K562 (cell line): ENCODE measurements around the gene EEF2K. TPM values are rescaled to one million over a fixed set of nuclear protein-coding genes. Genes with fewer than 3 reads are reported as not detected.

Experiments used
- ATAC-seq: fragments of 200-7000 bp; cut with Tn5 transposase; 3 replicates; pipeline ENCODE4 v1.9.1; 2020; ENCODE audit warnings: moderate library complexity
- BruUV-seq: library from RNA; stranded (reverse); fragments of 400-500 nt; replicated peaks from 2 replicates; lab custom pipeline; 2021; lab: Mats Ljungman, UMichigan
- CTCF ChIA-PET: fragments of 300-600 bp; formaldehyde crosslinking; extraction: SDS; loops from one replicate; lab custom pipeline; 2021; ENCODE audit warnings: low intra/inter-chr PET ratio; lab: Yijun Ruan, JAX
- POLR2A ChIA-PET: fragments of 300-600, 350-650 bp; sonication (Branson Sonifier 250); formaldehyde crosslinking; extraction: SDS; loops from one replicate; lab custom pipeline; 2021; ENCODE audit warnings: antibody characterized with exemption, inconsistent platforms; lab: Yijun Ruan, JAX
- DNase-seq, 4 experiments: peaks; one replicate each; pipeline versions ENCODE4 v3.0.0 to v3.0.0-alpha.2; 2011 to 2018; ENCODE audit warnings: low spot score in 3 of 4, mixed read lengths in 3 of 4; ENCODE audit errors: extremely low read depth in 1 of 4
- FAIRE-seq: peaks from 2 replicates; lab custom pipeline; 2011; peaks lifted over from hg19 to GRCh38; lab: Jason Lieb, UNC
- H2AFZ ChIP-seq: 2 replicates; pipeline ENCODE4 v1.6.0; 2011; ENCODE audit warnings: low read depth, low read length, control low read depth, inconsistent platforms
- H3K27ac ChIP-seq: fragments of 200-600 bp; 3 replicates; pipeline ENCODE4 v1.8.0; 2011; ENCODE audit warnings: low read depth, mild to moderate bottlenecking, control low read depth, inconsistent platforms, low read length, moderate library complexity, mixed read lengths; ENCODE audit errors: extremely low read depth
- H3K27me3 ChIP-seq, 2 experiments: fragments of 300-600 bp in 1 of 2; 2 replicates in 1 of 2; 3 replicates in 1 of 2; pipeline versions ENCODE4 v1.6.0 to v1.8.0; 2011; ENCODE audit warnings: inconsistent platforms in 2 of 2, low read length in 2 of 2, mild to moderate bottlenecking in 1 of 2, mixed read lengths in 1 of 2, moderate library complexity in 1 of 2; ENCODE audit not compliant: control insufficient read depth in 2 of 2, insufficient read depth in 2 of 2
- H3K36me3 ChIP-seq: fragments of 300-600 bp; 3 replicates; pipeline ENCODE4 v1.8.0; 2011; ENCODE audit warnings: mild to moderate bottlenecking, low read length, inconsistent platforms; ENCODE audit not compliant: control insufficient read depth, insufficient read depth
- H3K4me1 ChIP-seq, 2 experiments: fragments of 200-600 bp in 1 of 2; replicated peaks in 1 of 2; 2 replicates in 1 of 2; 3 replicates in 1 of 2; pipeline versions ENCODE4 v1.5.1 to v1.8.0; 2011; ENCODE audit warnings: inconsistent platforms in 2 of 2, low read length in 2 of 2, mild to moderate bottlenecking in 1 of 2, mixed read lengths in 1 of 2, moderate library complexity in 1 of 2; ENCODE audit not compliant: control insufficient read depth in 2 of 2, insufficient read depth in 2 of 2
- H3K4me2 ChIP-seq: 2 replicates; pipeline ENCODE4 v1.6.1; 2011; ENCODE audit warnings: low read length, control low read depth, inconsistent platforms, mixed read lengths; ENCODE audit not compliant: insufficient read depth
- H3K4me3 ChIP-seq: fragments of 200-600 bp; sonication (generic), shearing (Covaris generic); 2 replicates; pipeline ENCODE4 v1.5.1; 2016; ENCODE audit warnings: control low read depth, inconsistent platforms
- H3K79me2 ChIP-seq: fragments of 200-600 bp; 3 replicates; pipeline ENCODE4 v1.8.0; 2011; ENCODE audit warnings: low read length, inconsistent platforms; ENCODE audit not compliant: control insufficient read depth, insufficient read depth
- H3K9ac ChIP-seq, 2 experiments: 2 replicates each; pipeline versions ENCODE4 v1.6.0 to v1.6.1; 2011; ENCODE audit warnings: low read depth in 2 of 2, low read length in 2 of 2, control low read depth in 1 of 2, inconsistent platforms in 1 of 2, mild to moderate bottlenecking in 1 of 2, mixed read lengths in 1 of 2; ENCODE audit not compliant: insufficient read depth in 1 of 2
- H3K9me1 ChIP-seq: one replicate; pipeline ENCODE4 v1.6.0; 2011; ENCODE audit warnings: inconsistent platforms, mild to moderate bottlenecking, low read length, moderate library complexity; ENCODE audit not compliant: control insufficient read depth, insufficient read depth
- H3K9me3 ChIP-seq: replicated peaks from 2 replicates; pipeline ENCODE4 v1.5.1; 2011; ENCODE audit warnings: low read depth, low read length, inconsistent platforms; ENCODE audit not compliant: control insufficient read depth, insufficient read depth
- H4K20me1 ChIP-seq: replicated peaks from 2 replicates; pipeline ENCODE4 v1.6.1; 2011; ENCODE audit warnings: low read length, inconsistent platforms, mixed read lengths; ENCODE audit not compliant: control insufficient read depth, insufficient read depth
- ELF1 ChIP-seq: fragments of 200-800 bp; sonication (Bioruptor generic); IDR thresholded peaks from 2 replicates; pipeline ENCODE4 v1.6.1; 2016; ENCODE audit warnings: missing genetic modification characterization, missing compliant biosample characterization
- MED1 ChIP-seq: sonication (generic); formaldehyde crosslinking; IDR thresholded peaks from 2 replicates; pipeline ENCODE4 v1.8.1; 2023; ENCODE audit warnings: missing genetic modification reagents, borderline replicate concordance
- WGBS: fragments of 100-300 bp; shearing (Covaris generic); methylation state at CpG from one replicate; pipeline ENCODE4 v1.1.6; 2016; ENCODE audit warnings: low coverage, mixed read lengths; ENCODE audit not compliant: insufficient coverage; ENCODE audit errors: missing lambda C conversion rate; 5-methylcytosine and 5-hydroxymethylcytosine counted together
- in situ Hi-C: fragments of 300-500 bp; cut with MboI; formaldehyde crosslinking; loops from 4 replicates; pipeline ENCODE4 v1.15.0; 2018; ENCODE audit warnings: inconsistent platforms, mixed read lengths
- intact Hi-C: fragments of 100-400 bp; cut with micrococcal nuclease; formaldehyde crosslinking; loops from 2 replicates; pipeline ENCODE4 v1.14.2; 2022
- polyA plus RNA-seq, 8 experiments: library from polyadenylated mRNA; depleted of rRNA in 4 of 8; stranded (reverse) in 5 of 8; unstranded in 3 of 8; fragments of >200 nt; fragmentation: Nextera tagmentation in 2 of 8; fragmentation: Illumina TruSeq in 1 of 8; extraction: Ambion mirVana in 2 of 8; extraction: Trizol in 1 of 8; gene quantifications; 2 replicates each; pipeline versions ENCODE4 v1.2.1 to v1.2.3, GENCODE V29; 2011 to 2014; ENCODE audit warnings: inconsistent platforms in 1 of 8, missing spikeins in 1 of 8
- total RNA-seq, 7 experiments: library from RNA; depleted of rRNA in 6 of 7; stranded (reverse); fragments of >200 nt in 6 of 7; fragmentation: Illumina TruSeq in 2 of 7; extraction: Trizol in 2 of 7; gene quantifications; 2 replicates each; pipeline versions ENCODE4 v1.2.1 to v1.2.3, GENCODE V29; 2011 to 2021; ENCODE audit warnings: low replicate concordance in 1 of 7

The EEF2K gene
- total and polyA plus RNA-seq, 9 of the 15 experiments (the other 6 are each of a cell fraction or from before 2014, with no cell fraction given): 3.0 to 35.2 (median 12.2) TPM

DNA sequence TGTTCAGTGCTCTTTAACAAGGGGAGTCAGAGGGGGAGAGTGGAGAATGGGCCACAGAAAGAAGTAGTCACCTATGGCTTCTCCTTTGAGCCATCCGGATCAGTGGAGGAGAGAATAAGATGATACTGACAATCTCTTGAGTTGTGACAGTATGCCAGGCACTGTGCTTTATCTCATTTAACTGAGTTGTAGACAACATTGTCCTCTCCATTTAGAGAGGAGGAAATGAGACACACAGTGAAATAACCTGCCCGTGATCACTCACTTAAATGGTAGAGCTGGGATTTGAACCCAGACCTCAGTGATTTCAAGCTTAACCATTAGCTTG is 17.8 kb upstream of the EEF2K start:
- 77% methylated on average over 2 of the region's 2 CpGs for WGBS
- H3K9me1 ChIP-seq: no peaks in the 10 kb centered on the region
- H3K9me3 ChIP-seq: no peaks in the 10 kb centered on the region
- peak overlapping the region; percentile 41; the same call in 1 of the 2 replicates for H2AFZ ChIP-seq
- ChIA-PET POLR2A (interaction anchor here (0.5 to 1.3 kb wide), 6 partner anchors 8 to 574 kb away, joined by 3 to 4 read pairs (median 3); no protein-coding TSS in a partner anchor), CTCF (interaction anchor here (0.7 to 1.7 kb wide), 5 partner anchors 182 to 1028 kb away, joined by 3 to 10 read pairs (median 3); partner anchors contain the start of gene PDZD9)
- no peak overlapping the region for H3K9ac ChIP-seq
- no peak overlapping the region for H3K27ac ChIP-seq
- H3K27me3 ChIP-seq: peaks cover 10 to 20% of the 10 kb centered on the region in 2 experiments; a peak in 4 of 5 replicates
- in situ Hi-C loops: loop anchor here (10.0 kb wide), 1 partner anchor 603 kb away; no protein-coding TSS in a partner anchor
- intact Hi-C loops: loop anchor here (5.0 kb wide), 2 partner anchors 91 to 236 kb away; partner anchors contain the start of gene UQCRC2
- H4K20me1 ChIP-seq: no peaks in the 10 kb centered on the region; the same call in 1 of the 2 replicates
- peaks cover 15 to 22% of the 10 kb centered on the region in 2 experiments; a peak in 4 of 5 replicates for H3K4me1 ChIP-seq
- no peaks in the 10 kb centered on the region; the same call in 2 of the 3 replicates for H3K36me3 ChIP-seq
- no peak overlapping the region for H3K4me2 ChIP-seq
- TF ChIP-seq MED1 (CRISPR knock-in tag) (no peak), ELF1 (tag) (0 out of 2 replicates have a peak, but pooled peaks have one; percentile 7)
- no peak for FAIRE-seq
- no TSS peak for BruUV-seq
- DNase-seq: no peak
- H3K79me2 ChIP-seq: no peaks in the 10 kb centered on the region; the same call in 2 of the 3 replicates
- ATAC-seq: no peak
- no peak overlapping the region for H3K4me3 ChIP-seq
